Astrocyte (in vitro differentiated cells and primary cell): ENCODE measurements around the gene HEG1. TPM values are rescaled to one million over a fixed set of nuclear protein-coding genes. Genes with fewer than 3 reads are reported as not detected.

Experiments
- DNase-seq: peaks from one replicate; pipeline ENCODE4 v3.0.0-alpha.2; 2010; ENCODE audit warnings: low read depth
- FAIRE-seq: peaks from 2 replicates; lab custom pipeline; 2011; peaks lifted over from hg19 to GRCh38; lab: Jason Lieb, UNC
- H2AFZ ChIP-seq: 2 replicates; pipeline ENCODE4 v1.6.0; 2012; ENCODE audit warnings: low read depth, low read length, inconsistent platforms
- H3K27ac ChIP-seq: 2 replicates; pipeline ENCODE4 v1.5.1; 2011; ENCODE audit warnings: low read depth, low read length, inconsistent platforms
- H3K27me3 ChIP-seq: 2 replicates; pipeline ENCODE4 v1.6.0; 2011; ENCODE audit warnings: low read length, inconsistent platforms; ENCODE audit not compliant: insufficient read depth
- H3K36me3 ChIP-seq: 2 replicates; pipeline ENCODE4 v1.5.1; 2011; ENCODE audit warnings: low read length, inconsistent platforms; ENCODE audit not compliant: insufficient read depth
- H3K4me1 ChIP-seq: 2 replicates; pipeline ENCODE4 v1.5.1; 2011; ENCODE audit warnings: low read length, inconsistent platforms; ENCODE audit not compliant: insufficient read depth
- H3K4me2 ChIP-seq: 2 replicates; pipeline ENCODE4 v1.6.0; 2012; ENCODE audit warnings: low read length, inconsistent platforms
- H3K4me3 ChIP-seq: 2 replicates; pipeline ENCODE4 v1.5.1; 2011; ENCODE audit warnings: low read depth, mild to moderate bottlenecking, low read length, inconsistent platforms; ENCODE audit not compliant: insufficient read depth
- H3K79me2 ChIP-seq: 2 replicates; pipeline ENCODE4 v1.6.0; 2012; ENCODE audit warnings: mild to moderate bottlenecking, low read length, inconsistent platforms; ENCODE audit not compliant: insufficient read depth
- H3K9ac ChIP-seq: 2 replicates; pipeline ENCODE4 v1.6.0; 2012; ENCODE audit warnings: mild to moderate bottlenecking, low read length, inconsistent platforms
- H3K9me3 ChIP-seq: 2 replicates; pipeline ENCODE4 v1.5.1; 2012; ENCODE audit warnings: low read depth, mild to moderate bottlenecking, low read length, inconsistent platforms; ENCODE audit not compliant: insufficient read depth
- H4K20me1 ChIP-seq: 2 replicates; pipeline ENCODE4 v1.6.0; 2012; ENCODE audit warnings: low read length, inconsistent platforms; ENCODE audit not compliant: insufficient read depth
- H3K27ac Mint-ChIP-seq: one replicate; pipeline ENCODE4 v1.8.0; 2021; ENCODE audit warnings: mild to moderate bottlenecking, mixed read lengths; ENCODE audit not compliant: unreplicated experiment
- H3K27me3 Mint-ChIP-seq: one replicate; pipeline ENCODE4 v1.8.0; 2021; ENCODE audit warnings: low read depth, mixed read lengths; ENCODE audit not compliant: unreplicated experiment
- H3K36me3 Mint-ChIP-seq: one replicate; pipeline ENCODE4 v1.8.0; 2021; ENCODE audit warnings: low read depth, mixed read lengths; ENCODE audit not compliant: unreplicated experiment
- H3K4me1 Mint-ChIP-seq: one replicate; pipeline ENCODE4 v1.8.0; 2021; ENCODE audit warnings: low read depth, mixed read lengths; ENCODE audit not compliant: unreplicated experiment
- H3K4me3 Mint-ChIP-seq: one replicate; pipeline ENCODE4 v1.8.0; 2021; ENCODE audit warnings: mild to moderate bottlenecking, moderate library complexity, mixed read lengths; ENCODE audit not compliant: unreplicated experiment
- H3K9me3 Mint-ChIP-seq: one replicate; pipeline ENCODE4 v1.8.0; 2021; ENCODE audit warnings: mild to moderate bottlenecking, mixed read lengths; ENCODE audit not compliant: unreplicated experiment
- CTCF ChIP-seq: IDR thresholded peaks from 2 replicates; pipeline ENCODE4 v1.5.1; 2011; ENCODE audit warnings: low read depth, mild to moderate bottlenecking, inconsistent platforms, low read length, moderate library complexity; ENCODE audit not compliant: insufficient read depth
- EZH2 ChIP-seq: IDR thresholded peaks from 2 replicates; pipeline ENCODE4 v1.6.1; 2012; ENCODE audit warnings: mild to moderate bottlenecking, low read length, inconsistent platforms; ENCODE audit not compliant: insufficient read depth
- total RNA-seq: library from RNA; stranded (reverse); gene quantifications from 2 replicates; pipeline ENCODE4 v1.2.1, GENCODE V29; 2021

The HEG1 gene
- total RNA-seq, 1 donor from 2014 or later, result 65.7 TPM

GRCh38 chr3:124976383-124976782 is 79.4 kb downstream of the HEG1 start:
- Histone ChIP-seq H3K4me1 (no peaks in the 10 kb centered on the region), H4K20me1 (peaks cover 7% of the 10 kb centered on the region), H3K27ac (no peak overlapping the region), H3K36me3 (peaks cover 33% of the 10 kb centered on the region), H3K9me3 (no peaks in the 10 kb centered on the region), H2AFZ (no peak overlapping the region), H3K9ac (no peak overlapping the region), H3K4me2 (no peak overlapping the region), H3K27me3 (no peaks in the 10 kb centered on the region), H3K79me2 (no peaks in the 10 kb centered on the region), H3K4me3 (no peak overlapping the region)
- no peaks in the 10 kb centered on the region for H3K4me1 Mint-ChIP-seq
- FAIRE-seq (no peak), DNase-seq (no peak)
- no peak overlapping the region for H3K4me3 Mint-ChIP-seq
- peaks cover 29% of the 10 kb centered on the region for H3K36me3 Mint-ChIP-seq
- no peaks in the 10 kb centered on the region for H3K9me3 Mint-ChIP-seq
- H3K27me3 Mint-ChIP-seq, result no peaks in the 10 kb centered on the region
- H3K27ac Mint-ChIP-seq, result no peak overlapping the region
- TF ChIP-seq CTCF (no peak), EZH2 (no peak)

- H3K79me2 ChIP-seq, result no peaks in the 10 kb centered on the region
- H3K9ac ChIP-seq, result no peak overlapping the region
- H3K27me3 Mint-ChIP-seq, result no peaks in the 10 kb centered on the region
- no peaks in the 10 kb centered on the region for H3K4me1 Mint-ChIP-seq
- H3K36me3 Mint-ChIP-seq, result peaks cover 38% of the 10 kb centered on the region
- H3K9me3 ChIP-seq, result no peaks in the 10 kb centered on the region
- H3K4me2 ChIP-seq, result no peak overlapping the region
- no peak overlapping the region for H3K27ac ChIP-seq
- no peak overlapping the region for H2AFZ ChIP-seq
- H3K9me3 Mint-ChIP-seq, result no peaks in the 10 kb centered on the region
- no peak overlapping the region for H3K27ac Mint-ChIP-seq
- no peak for FAIRE-seq
- H3K4me3 Mint-ChIP-seq, result no peak overlapping the region
- H3K4me1 ChIP-seq, result no peaks in the 10 kb centered on the region
- H4K20me1 ChIP-seq, result peaks cover 1% of the 10 kb centered on the region
- no peak for DNase-seq
- no peak for TF ChIP-seq EZH2
- no peak for TF ChIP-seq CTCF
- H3K27me3 ChIP-seq, result no peaks in the 10 kb centered on the region
- peaks cover 45% of the 10 kb centered on the region for H3K36me3 ChIP-seq
- H3K4me3 ChIP-seq, result no peak overlapping the region
These were observed 81.1 kb downstream of the HEG1 start for GRCh38 chr3:124974691-124975090.

- Histone ChIP-seq H3K27me3 (no peaks in the 10 kb centered on the region), H3K9me3 (no peaks in the 10 kb centered on the region), H3K36me3 (peaks cover 52% of the 10 kb centered on the region), H3K4me2 (no peak overlapping the region), H3K27ac (no peak overlapping the region), H3K4me1 (no peaks in the 10 kb centered on the region), H3K9ac (no peak overlapping the region), H2AFZ (no peak overlapping the region), H3K4me3 (no peak overlapping the region), H4K20me1 (no peaks in the 10 kb centered on the region), H3K79me2 (no peaks in the 10 kb centered on the region)
- no peak for FAIRE-seq
- H3K9me3 Mint-ChIP-seq, result no peaks in the 10 kb centered on the region
- H3K27me3 Mint-ChIP-seq, result no peaks in the 10 kb centered on the region
- no peaks in the 10 kb centered on the region for H3K4me1 Mint-ChIP-seq
- TF ChIP-seq EZH2 (no peak), CTCF (no peak)
- peaks cover 41% of the 10 kb centered on the region for H3K36me3 Mint-ChIP-seq
- DNase-seq, result no peak
- H3K27ac Mint-ChIP-seq, result no peak overlapping the region
- no peak overlapping the region for H3K4me3 Mint-ChIP-seq
These were observed 82.5 kb downstream of the HEG1 start for GRCh38 chr3:124973290-124973689.
